Karpas-422 (cell line): ENCODE results near the gene CPSF4L. TPM values are rescaled to one million over a fixed set of nuclear protein-coding genes. Genes with fewer than 3 reads are reported as not detected.
"Not testable (repeated sequence)": the region's sequence is repeated elsewhere in the genome, so short reads cannot be mapped to it uniquely, and the experiment has no call there.

Experiments
- DNase-seq: peaks from one replicate; pipeline ENCODE4 v3.0.0-alpha.2; 2015
- H2AFZ ChIP-seq: fragments of 200-600 bp; sonication (generic); 2 replicates; pipeline ENCODE4 v1.6.1; 2014; ENCODE audit warnings: antibody characterized with exemption, low read length, mixed read lengths
- H3K27ac ChIP-seq: fragments of 200-600 bp; sonication (generic); 2 replicates; pipeline ENCODE4 v1.5.1; 2014; ENCODE audit warnings: mild to moderate bottlenecking, low read length, moderate library complexity
- H3K27me3 ChIP-seq: fragments of 200-600 bp; sonication (generic); 2 replicates; pipeline ENCODE4 v1.6.1; 2014; ENCODE audit warnings: low read length, mixed read lengths
- H3K36me3 ChIP-seq: fragments of 200-600 bp; sonication (generic); 2 replicates; pipeline ENCODE4 v1.6.1; 2014; ENCODE audit warnings: low read length, mixed read lengths; ENCODE audit not compliant: insufficient read depth
- H3K4me1 ChIP-seq: fragments of 200-600 bp; sonication (generic); 2 replicates; pipeline ENCODE4 v1.6.1; 2014; ENCODE audit warnings: mild to moderate bottlenecking, low read length, mixed read lengths
- H3K4me2 ChIP-seq: fragments of 200-600 bp; sonication (generic); 2 replicates; pipeline ENCODE4 v1.6.1; 2014; ENCODE audit warnings: low read length, low read depth, mild to moderate bottlenecking; ENCODE audit not compliant: poor library complexity, severe bottlenecking
- H3K4me3 ChIP-seq: fragments of 200-600 bp; sonication (generic); 2 replicates; pipeline ENCODE4 v1.5.1; 2014; ENCODE audit warnings: mild to moderate bottlenecking, antibody characterized with exemption, low read length, mixed read lengths
- H3K79me2 ChIP-seq: fragments of 200-600 bp; sonication (generic); 2 replicates; pipeline ENCODE4 v1.6.1; 2014; ENCODE audit warnings: mild to moderate bottlenecking, low read length, mixed read lengths
- H3K9ac ChIP-seq: fragments of 200-600 bp; sonication (generic); 2 replicates; pipeline ENCODE4 v1.6.0; 2014; ENCODE audit warnings: low read length
- H3K9me2 ChIP-seq: fragments of 200-600 bp; sonication (generic), shearing (Covaris generic); replicated peaks from 2 replicates; pipeline ENCODE4 v1.6.0; 2014; ENCODE audit warnings: mild to moderate bottlenecking, low read length, moderate library complexity; ENCODE audit not compliant: insufficient read depth
- H3K9me3 ChIP-seq: fragments of 300-700, 200-600 bp; sonication (generic); 2 replicates; pipeline ENCODE4 v1.6.1; 2014; ENCODE audit warnings: low read length, mixed read lengths
- H4K20me1 ChIP-seq: fragments of 200-600 bp; sonication (generic); 2 replicates; pipeline ENCODE4 v1.6.1; 2014; ENCODE audit warnings: mild to moderate bottlenecking, antibody characterized with exemption, low read length, low read depth; ENCODE audit not compliant: insufficient read depth
- total RNA-seq: library from RNA; depleted of rRNA; stranded (reverse); fragments of >200 nt; shearing (Covaris generic); gene quantifications from 2 replicates; pipeline ENCODE4 v1.2.3, GENCODE V29; 2014; ENCODE audit warnings: low replicate concordance; rRNA removed

CPSF4L gene, protein sequence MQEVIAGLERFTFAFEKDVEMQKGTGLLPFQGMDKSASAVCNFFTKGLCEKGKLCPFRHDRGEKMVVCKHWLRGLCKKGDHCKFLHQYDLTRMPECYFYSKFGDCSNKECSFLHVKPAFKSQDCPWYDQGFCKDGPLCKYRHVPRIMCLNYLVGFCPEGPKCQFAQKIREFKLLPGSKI
- not detected in 2 replicates for total RNA-seq

DNA sequence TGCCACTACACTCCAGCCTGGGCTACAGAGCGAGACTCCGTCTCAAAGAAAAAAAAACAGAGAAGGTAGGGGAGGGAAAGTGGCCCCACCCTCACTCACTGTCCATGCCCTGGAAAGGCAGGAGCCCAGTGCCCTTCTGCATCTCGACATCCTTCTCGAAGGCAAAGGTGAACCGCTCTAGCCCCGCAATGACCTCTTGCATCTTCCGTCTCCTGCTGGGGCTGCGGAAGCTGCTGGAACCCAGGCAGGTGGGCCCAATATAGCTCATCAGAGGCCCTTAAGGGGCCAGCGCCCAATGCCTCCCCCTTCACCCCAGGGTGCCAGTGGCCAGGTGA, at the start of gene CPSF4L:
Gene CPSF4L (minus strand): TSS at position 264 of the 335 bp plus-strand sequence. CDS start 62 bp downstream, at position 202.
- H3K9me2 ChIP-seq: no peaks in the 10 kb centered on the region
- H4K20me1 ChIP-seq: no peaks in the 10 kb centered on the region
- H3K36me3 ChIP-seq: no peaks in the 10 kb centered on the region
- no peaks in the 10 kb centered on the region for H3K27me3 ChIP-seq
- H3K9ac ChIP-seq: no peak within 1 kb of the TSS
- H3K4me1 ChIP-seq: no peaks in the 10 kb centered on the region; the same call in 1 of the 2 replicates
- no peak within 1 kb of the TSS for H3K27ac ChIP-seq
- H3K9me3 ChIP-seq: no peaks in the 10 kb centered on the region
- no peak for DNase-seq
- H3K79me2 ChIP-seq: no peaks in the 10 kb centered on the region
- H3K4me3 ChIP-seq: no peak within 1 kb of the TSS
- no peak within 1 kb of the TSS for H2AFZ ChIP-seq
- H3K4me2 ChIP-seq: no peak within 1 kb of the TSS

DNA sequence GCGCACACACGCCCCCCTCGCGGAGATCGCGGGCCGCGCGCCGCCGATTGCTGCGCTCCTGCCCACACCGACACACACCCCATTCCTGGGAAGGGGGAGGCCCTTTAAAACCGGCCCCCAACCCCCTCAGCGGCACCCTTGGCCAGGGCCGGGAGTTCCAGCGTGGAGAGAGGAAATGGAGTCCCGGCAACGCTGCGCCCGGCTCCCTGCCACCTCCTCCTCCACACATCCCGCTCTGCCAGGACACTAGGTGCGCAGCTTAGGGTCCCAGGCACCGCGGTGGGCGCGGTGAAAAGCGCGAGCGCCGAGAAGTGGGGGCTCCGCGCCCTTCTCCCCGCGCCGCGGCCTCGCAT, 49.7 kb upstream of the CPSF4L start:
- Histone ChIP-seq H3K9ac (no peak overlapping the region), H3K79me2 (no peaks in the 10 kb centered on the region), H3K27me3 (no peaks in the 10 kb centered on the region), H3K4me3 (no peak overlapping the region), H3K27ac (no peak overlapping the region), H3K9me2 (no peaks in the 10 kb centered on the region), H3K4me1 (no peaks in the 10 kb centered on the region), H4K20me1 (no peaks in the 10 kb centered on the region), H2AFZ (no peak overlapping the region), H3K4me2 (no peak overlapping the region), H3K9me3 (no peaks in the 10 kb centered on the region), H3K36me3 (no peaks in the 10 kb centered on the region)
- DNase-seq: no peak

DNA sequence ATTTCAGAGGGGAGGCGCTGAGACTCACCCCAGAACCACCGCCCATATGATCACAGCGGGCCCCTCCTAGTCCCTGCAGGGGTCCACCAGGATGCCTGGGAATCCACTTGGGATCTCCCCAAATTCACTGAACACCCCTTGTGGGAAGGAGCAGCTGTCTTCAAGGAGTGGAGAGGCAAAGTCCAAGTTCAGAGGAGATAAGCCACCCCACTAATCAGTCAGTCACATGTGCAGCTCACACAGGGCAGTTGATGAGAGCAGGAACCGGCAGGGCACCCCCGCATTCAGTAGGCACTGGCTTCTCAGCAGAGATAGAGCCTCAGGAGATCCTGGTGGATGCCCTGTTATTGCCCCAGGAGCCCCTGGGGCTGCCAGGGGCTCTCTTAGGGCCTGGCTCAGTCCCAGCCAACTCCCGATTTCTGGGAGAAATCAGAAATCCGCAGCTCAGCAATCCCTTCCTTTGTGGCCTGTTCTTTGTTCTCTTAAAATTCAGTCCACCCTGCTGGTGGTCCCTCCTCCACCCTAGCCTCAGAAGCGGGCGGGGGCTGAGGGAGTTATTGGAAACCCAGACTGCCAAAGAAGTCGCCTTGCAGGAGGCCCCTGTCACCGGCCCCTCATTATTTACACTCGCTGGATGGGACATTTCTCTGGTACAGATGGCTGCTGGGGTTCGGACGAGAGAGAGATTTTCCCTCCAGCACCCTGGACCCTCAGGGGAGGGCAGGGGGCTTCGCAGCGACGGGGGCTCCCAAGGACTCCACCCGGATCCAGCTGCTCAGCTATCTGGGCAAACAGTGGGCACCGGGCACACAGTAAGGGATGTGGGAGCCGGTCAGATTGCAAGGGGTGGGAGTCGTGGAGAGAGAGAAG, 48.3 kb upstream of the CPSF4L start:
- Histone ChIP-seq H3K79me2 (no peaks in the 10 kb centered on the region), H3K27ac (no peak overlapping the region), H3K9ac (no peak overlapping the region), H3K27me3 (no peaks in the 10 kb centered on the region), H2AFZ (no peak overlapping the region), H3K4me3 (no peak overlapping the region), H4K20me1 (no peaks in the 10 kb centered on the region), H3K4me1 (no peaks in the 10 kb centered on the region), H3K4me2 (no peak overlapping the region), H3K36me3 (no peaks in the 10 kb centered on the region), H3K9me3 (no peaks in the 10 kb centered on the region), H3K9me2 (no peaks in the 10 kb centered on the region)
- no peak for DNase-seq

DNA sequence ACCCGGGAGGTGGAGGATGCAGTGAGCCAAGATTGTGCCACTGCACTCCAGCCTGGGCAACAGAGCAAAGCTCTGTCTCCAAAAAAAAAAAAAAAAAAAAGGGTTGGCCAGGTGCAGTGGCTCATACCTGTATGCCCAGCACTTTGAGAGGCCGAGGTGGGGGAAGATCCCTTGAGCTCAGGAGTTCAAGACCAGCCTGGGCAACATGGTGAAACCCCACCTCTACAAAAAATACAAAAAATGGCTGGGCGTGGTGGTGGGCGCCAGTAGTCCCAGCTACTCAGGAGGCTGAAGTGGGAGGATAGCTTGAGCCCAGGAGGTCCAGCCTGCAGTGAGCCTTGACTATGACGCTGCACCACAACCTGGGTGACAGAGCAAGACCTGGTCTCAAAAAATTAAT, 47.3 kb upstream of the CPSF4L start:
- not testable (repeated sequence) for H3K27me3 ChIP-seq, H2AFZ ChIP-seq, H3K4me2 ChIP-seq, H3K79me2 ChIP-seq, DNase-seq, H3K4me1 ChIP-seq, H3K9me3 ChIP-seq, H3K4me3 ChIP-seq, H3K9me2 ChIP-seq, H3K27ac ChIP-seq, H3K36me3 ChIP-seq, H3K9ac ChIP-seq, H4K20me1 ChIP-seq

DNA sequence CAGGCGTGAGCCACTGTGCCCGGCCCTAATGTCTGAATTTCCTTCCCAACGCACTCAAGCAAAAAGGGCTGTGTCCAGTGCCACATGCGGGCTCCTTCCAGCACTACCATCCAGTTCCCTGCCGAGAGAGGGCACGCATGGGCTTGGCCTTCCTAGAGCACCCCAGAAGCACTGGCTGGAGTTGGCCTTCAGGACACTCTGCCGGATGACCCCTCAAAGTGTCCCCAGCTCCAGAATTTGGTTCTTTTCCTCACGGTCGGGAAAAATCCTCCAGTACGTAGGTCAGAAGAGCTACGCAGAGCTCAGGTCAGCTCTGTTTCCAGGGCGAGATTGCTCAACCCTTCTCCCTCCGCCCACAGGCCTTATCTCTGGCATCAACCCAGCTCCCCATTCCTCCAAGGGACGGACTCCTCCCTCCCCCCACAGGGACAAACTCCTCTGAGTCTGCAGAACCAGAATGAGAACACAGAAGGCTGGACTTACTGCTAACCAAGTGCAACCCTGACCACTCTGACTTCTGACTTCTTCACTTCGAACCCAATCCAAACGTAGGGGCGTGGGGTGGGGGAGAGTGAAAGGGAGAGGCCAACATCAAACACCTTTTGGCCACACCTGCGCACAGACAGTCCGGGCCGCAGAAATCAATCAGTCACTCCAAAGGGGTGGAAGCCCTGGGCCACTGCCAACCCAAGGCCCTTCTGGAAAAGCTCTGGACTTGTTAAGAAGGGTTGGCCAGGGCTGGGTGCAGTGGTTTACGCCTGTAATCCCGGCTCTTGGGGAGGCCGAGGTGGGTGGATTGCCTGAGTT, 46.5 kb upstream of the CPSF4L start:
- no peak overlapping the region for H3K4me3 ChIP-seq
- no peaks in the 10 kb centered on the region for H3K36me3 ChIP-seq
- no peaks in the 10 kb centered on the region for H3K9me2 ChIP-seq
- H3K79me2 ChIP-seq: no peaks in the 10 kb centered on the region
- no peak for DNase-seq
- H3K9me3 ChIP-seq: no peaks in the 10 kb centered on the region
- H3K4me1 ChIP-seq: no peaks in the 10 kb centered on the region
- no peak overlapping the region for H3K9ac ChIP-seq
- no peak overlapping the region for H3K4me2 ChIP-seq
- no peaks in the 10 kb centered on the region for H3K27me3 ChIP-seq
- no peak overlapping the region for H3K27ac ChIP-seq
- no peaks in the 10 kb centered on the region for H4K20me1 ChIP-seq
- H2AFZ ChIP-seq: no peak overlapping the region

DNA sequence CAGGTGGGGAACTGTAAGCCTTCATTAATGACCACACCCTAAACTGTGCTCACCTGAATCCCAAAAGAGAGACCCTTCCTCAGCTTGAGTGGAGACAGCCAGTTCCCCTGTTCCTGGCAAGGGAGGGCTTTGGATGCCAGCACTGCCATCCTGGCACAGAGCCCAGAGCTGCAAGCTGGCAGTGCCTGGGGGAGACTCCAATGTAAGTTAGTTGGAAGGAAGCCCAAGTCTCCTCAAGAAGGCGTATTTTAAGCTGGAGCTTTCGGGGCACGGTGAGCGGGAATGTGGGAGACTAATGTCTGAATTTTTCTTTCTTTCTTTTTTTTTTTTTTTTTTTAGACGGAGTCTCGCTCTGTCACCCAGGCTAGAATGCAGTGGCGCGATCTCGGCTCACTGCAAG, 45.5 kb upstream of the CPSF4L start:
- Histone ChIP-seq H3K36me3 (no peaks in the 10 kb centered on the region), H3K4me2 (no peak overlapping the region), H4K20me1 (no peaks in the 10 kb centered on the region), H3K4me1 (no peaks in the 10 kb centered on the region), H3K9ac (no peak overlapping the region), H3K79me2 (no peaks in the 10 kb centered on the region), H2AFZ (no peak overlapping the region), H3K27ac (no peak overlapping the region), H3K9me2 (no peaks in the 10 kb centered on the region), H3K4me3 (no peak overlapping the region), H3K9me3 (no peaks in the 10 kb centered on the region), H3K27me3 (no peaks in the 10 kb centered on the region)
- DNase-seq: no peak

DNA sequence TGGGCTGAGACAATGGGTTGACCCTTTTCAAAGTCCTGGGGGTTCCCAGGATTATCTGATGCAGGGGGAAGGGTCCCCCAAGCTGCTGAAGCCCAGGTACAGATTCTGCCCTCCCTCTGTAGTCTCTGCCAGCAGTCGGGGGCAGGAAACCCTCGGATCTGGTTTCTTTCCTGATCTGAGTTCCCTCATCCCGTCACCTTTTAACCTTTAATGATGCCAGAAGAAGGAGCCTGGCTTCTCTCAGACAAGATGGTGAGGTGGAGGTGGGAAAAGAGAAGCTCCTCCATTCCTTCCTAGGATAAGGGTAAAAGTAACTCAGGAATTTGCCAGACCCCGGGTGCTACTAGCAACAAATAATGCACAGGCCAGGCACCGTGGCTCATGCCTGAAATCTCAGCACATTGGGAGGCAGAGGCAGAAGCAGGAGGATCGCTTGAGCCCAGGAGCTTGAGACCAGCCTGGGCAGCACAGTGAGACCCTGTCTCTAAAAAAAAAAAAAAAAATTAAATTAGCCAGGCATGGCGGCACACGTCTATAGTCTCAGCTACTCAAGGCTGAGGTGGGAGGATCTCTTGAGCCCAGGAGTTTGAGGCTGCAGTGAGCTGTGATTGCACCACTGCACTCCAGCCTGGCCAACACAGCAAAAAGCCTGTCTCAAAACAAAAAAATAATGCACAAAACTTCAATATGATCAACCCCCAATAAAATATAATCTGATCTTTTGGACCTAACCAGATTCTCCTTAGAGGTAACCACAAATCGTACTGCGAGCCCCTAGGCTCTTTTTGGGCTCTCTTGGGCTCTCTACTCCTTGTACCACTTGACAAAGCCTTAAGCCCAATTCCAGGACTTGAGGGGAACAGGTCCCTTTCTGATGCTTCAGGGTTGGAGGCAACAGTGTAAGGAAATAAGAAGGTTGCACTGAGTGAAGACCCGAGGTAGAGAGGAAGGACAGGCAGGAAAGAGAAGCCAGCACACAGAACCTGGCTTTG, 44.5 kb upstream of the CPSF4L start:
- H3K4me3 ChIP-seq: no peak overlapping the region

More for the DNA sequence above, 44.5 kb upstream of the CPSF4L start:
- Histone ChIP-seq H3K79me2 (no peaks in the 10 kb centered on the region), H3K4me2 (no peak overlapping the region), H4K20me1 (no peaks in the 10 kb centered on the region), H3K36me3 (no peaks in the 10 kb centered on the region), H3K4me1 (no peaks in the 10 kb centered on the region), H2AFZ (no peak overlapping the region; the same call in 1 of the 2 replicates), H3K27ac (no peak overlapping the region), H3K27me3 (no peaks in the 10 kb centered on the region), H3K9me2 (no peaks in the 10 kb centered on the region), H3K9me3 (no peaks in the 10 kb centered on the region), H3K9ac (no peak overlapping the region)
- no peak for DNase-seq
